ENCODE results near the gene LONRF2. TPM values are rescaled to one million over a fixed set of nuclear protein-coding genes. Genes with fewer than 3 reads are reported as not detected.

The LONRF2 gene
- total RNA-seq, 1 experiment from 2014 or later, result 3.5 TPM

- no peak overlapping the region for H3K27ac ChIP-seq (ENCODE audit: low read depth, low read length, poor library complexity, severe bottlenecking)
- TF ChIP-seq, protein P1, sequence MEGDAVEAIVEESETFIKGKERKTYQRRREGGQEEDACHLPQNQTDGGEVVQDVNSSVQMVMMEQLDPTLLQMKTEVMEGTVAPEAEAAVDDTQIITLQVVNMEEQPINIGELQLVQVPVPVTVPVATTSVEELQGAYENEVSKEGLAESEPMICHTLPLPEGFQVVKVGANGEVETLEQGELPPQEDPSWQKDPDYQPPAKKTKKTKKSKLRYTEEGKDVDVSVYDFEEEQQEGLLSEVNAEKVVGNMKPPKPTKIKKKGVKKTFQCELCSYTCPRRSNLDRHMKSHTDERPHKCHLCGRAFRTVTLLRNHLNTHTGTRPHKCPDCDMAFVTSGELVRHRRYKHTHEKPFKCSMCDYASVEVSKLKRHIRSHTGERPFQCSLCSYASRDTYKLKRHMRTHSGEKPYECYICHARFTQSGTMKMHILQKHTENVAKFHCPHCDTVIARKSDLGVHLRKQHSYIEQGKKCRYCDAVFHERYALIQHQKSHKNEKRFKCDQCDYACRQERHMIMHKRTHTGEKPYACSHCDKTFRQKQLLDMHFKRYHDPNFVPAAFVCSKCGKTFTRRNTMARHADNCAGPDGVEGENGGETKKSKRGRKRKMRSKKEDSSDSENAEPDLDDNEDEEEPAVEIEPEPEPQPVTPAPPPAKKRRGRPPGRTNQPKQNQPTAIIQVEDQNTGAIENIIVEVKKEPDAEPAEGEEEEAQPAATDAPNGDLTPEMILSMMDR (conservative IDR thresholded peaks at IDR 0.05; ENCODE audit: low read depth, low read length), result no peak
- TF ChIP-seq EZH2 (IDR thresholded peaks at IDR 0.05; ENCODE audit: borderline replicate concordance, low read depth, low read length, poor library complexity, severe bottlenecking), result no peak
- CTCF ChIA-PET, result interaction anchor here (1.9 kb wide), 1 partner anchor 686 kb away, joined by 13 read pairs; no protein-coding TSS in a partner anchor
- no peaks in the 10 kb centered on the region for H3K4me1 ChIP-seq (ENCODE audit: insufficient read depth, low read length, poor library complexity, severe bottlenecking)
- no peak overlapping the region for H3K4me3 ChIP-seq (ENCODE audit: low read depth, low read length, poor library complexity, severe bottlenecking)
- POLR2A ChIA-PET (ENCODE audit: low non-redundant PET), result no interaction called here
- H3K9me3 ChIP-seq (ENCODE audit: low read depth, low read length, poor library complexity, severe bottlenecking), result no peaks in the 10 kb centered on the region
- no peaks in the 10 kb centered on the region for H3K36me3 ChIP-seq (ENCODE audit: insufficient read depth, low read length, poor library complexity, severe bottlenecking)
- DNase-seq (ENCODE audit: low spot score), result no peak
- BruUV-seq (replicated peaks), result no TSS peak
- no peaks in the 10 kb centered on the region for H3K27me3 ChIP-seq (replicated peaks; ENCODE audit: insufficient read depth, low read depth, low read length, poor library complexity)
- intact Hi-C loops (cut with micrococcal nuclease; ENCODE audit: unreplicated experiment), result no loop called here
Observed at GRCh38 chr2:100245681-100246080, 76.6 kb downstream of the LONRF2 start.

DNA sequence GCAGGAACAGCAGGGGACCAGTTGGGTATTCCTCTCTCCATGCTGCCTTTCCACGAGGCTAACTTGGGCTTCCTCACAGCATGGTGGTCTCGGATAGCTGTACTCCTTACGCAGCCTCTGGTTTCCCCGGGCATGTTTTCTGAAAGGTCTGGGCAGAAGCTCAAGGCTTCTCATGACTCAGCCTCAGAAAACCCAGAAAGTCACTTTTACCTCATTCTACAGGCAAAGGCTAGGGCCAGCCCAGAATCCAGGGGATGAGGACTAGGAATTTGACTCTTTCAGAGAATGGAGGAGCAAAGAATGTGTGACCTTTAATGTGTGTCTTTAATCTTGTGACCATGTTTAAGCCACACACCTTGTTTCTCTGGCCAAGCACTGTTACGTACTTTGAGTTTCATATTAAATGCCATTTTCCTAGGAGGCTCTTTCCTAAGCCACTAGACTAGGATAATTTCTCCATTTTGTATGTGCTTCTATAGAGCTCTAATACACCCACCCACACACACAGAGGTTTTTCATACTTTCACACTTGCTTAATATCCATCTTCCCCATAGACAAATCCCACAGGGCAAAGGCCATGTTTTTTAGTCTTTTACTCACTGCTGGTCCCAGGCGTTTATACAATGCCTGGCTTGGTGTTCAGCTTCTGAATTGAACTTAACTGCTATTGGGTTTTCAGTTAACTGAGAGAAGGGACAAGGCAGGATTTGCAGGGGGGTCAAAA is 77.3 kb downstream of the LONRF2 start:
- BruUV-seq (replicated peaks), result no TSS peak
- intact Hi-C loops (cut with micrococcal nuclease; ENCODE audit: unreplicated experiment), result no loop called here
- H3K36me3 ChIP-seq (ENCODE audit: insufficient read depth, low read length, poor library complexity, severe bottlenecking), result no peaks in the 10 kb centered on the region
- TF ChIP-seq EZH2 (IDR thresholded peaks at IDR 0.05; ENCODE audit: borderline replicate concordance, low read depth, low read length, poor library complexity, severe bottlenecking), result no peak
- TF ChIP-seq, protein P1 (conservative IDR thresholded peaks at IDR 0.05; ENCODE audit: low read depth, low read length), result no peak
- no peak overlapping the region for H3K4me3 ChIP-seq (ENCODE audit: low read depth, low read length, poor library complexity, severe bottlenecking)
- ChIA-PET CTCF (interaction anchor here (1.9 kb wide), 1 partner anchor 686 kb away, joined by 13 read pairs; no protein-coding TSS in a partner anchor), POLR2A (ENCODE audit: low non-redundant PET) (no interaction called here)
- no peaks in the 10 kb centered on the region for H3K27me3 ChIP-seq (replicated peaks; ENCODE audit: insufficient read depth, low read depth, low read length, poor library complexity)
- no peak overlapping the region for H3K27ac ChIP-seq (ENCODE audit: low read depth, low read length, poor library complexity, severe bottlenecking)
- H3K4me1 ChIP-seq (ENCODE audit: insufficient read depth, low read length, poor library complexity, severe bottlenecking), result no peaks in the 10 kb centered on the region
- no peaks in the 10 kb centered on the region for H3K9me3 ChIP-seq (ENCODE audit: low read depth, low read length, poor library complexity, severe bottlenecking)
- DNase-seq (ENCODE audit: low spot score), result no peak

GRCh38 chr2:100243631-100244030 is 78.7 kb downstream of the LONRF2 start:
- ChIA-PET POLR2A (ENCODE audit: low non-redundant PET) (no interaction called here), CTCF (no interaction called here)

More at GRCh38 chr2:100243631-100244030, 78.7 kb downstream of the LONRF2 start:
- Histone ChIP-seq H3K4me1 (ENCODE audit: insufficient read depth, low read length, poor library complexity, severe bottlenecking) (no peaks in the 10 kb centered on the region), H3K27ac (ENCODE audit: low read depth, low read length, poor library complexity, severe bottlenecking) (no peak overlapping the region), H3K9me3 (ENCODE audit: low read depth, low read length, poor library complexity, severe bottlenecking) (no peaks in the 10 kb centered on the region), H3K4me3 (ENCODE audit: low read depth, low read length, poor library complexity, severe bottlenecking) (no peak overlapping the region), H3K36me3 (ENCODE audit: insufficient read depth, low read length, poor library complexity, severe bottlenecking) (no peaks in the 10 kb centered on the region), H3K27me3 (replicated peaks; ENCODE audit: insufficient read depth, low read depth, low read length, poor library complexity) (no peaks in the 10 kb centered on the region)
- DNase-seq (ENCODE audit: low spot score), result no peak
- no peak for TF ChIP-seq EZH2 (IDR thresholded peaks at IDR 0.05; ENCODE audit: borderline replicate concordance, low read depth, low read length, poor library complexity, severe bottlenecking)
- TF ChIP-seq, protein P1 (conservative IDR thresholded peaks at IDR 0.05; ENCODE audit: low read depth, low read length), result no peak
- intact Hi-C loops (cut with micrococcal nuclease; ENCODE audit: unreplicated experiment), result loop anchor here (1.0 kb wide), 1 partner anchor 684 kb away; no protein-coding TSS in a partner anchor
- BruUV-seq (replicated peaks), result no TSS peak
